Measurements from ENCODE around the gene CNTN5. TPM values are rescaled to one million over a fixed set of nuclear protein-coding genes. Genes with fewer than 3 reads are reported as not detected.

The CNTN5 gene
- total RNA-seq, 1 donor from 2014 or later, result not detected

DNA sequence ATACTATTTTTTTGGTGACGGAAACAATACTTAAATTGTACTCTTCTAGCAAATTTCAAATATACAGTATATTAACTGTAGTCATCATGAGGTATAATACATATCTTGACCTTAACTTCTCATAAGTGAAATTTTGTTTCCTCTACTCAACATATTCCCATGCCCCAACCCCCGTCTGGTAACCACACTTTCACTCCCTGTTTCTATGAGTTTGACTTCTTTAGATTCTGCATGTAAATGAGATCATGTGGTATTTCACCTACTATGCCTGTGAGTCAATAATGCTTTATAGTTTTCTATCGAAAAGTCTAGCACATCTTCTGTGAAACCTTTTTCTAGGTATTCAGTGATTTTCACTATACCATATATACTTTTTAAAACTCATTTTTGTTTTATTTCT, 663.2 kb downstream of the CNTN5 start:
- TF ChIP-seq, protein P1, sequence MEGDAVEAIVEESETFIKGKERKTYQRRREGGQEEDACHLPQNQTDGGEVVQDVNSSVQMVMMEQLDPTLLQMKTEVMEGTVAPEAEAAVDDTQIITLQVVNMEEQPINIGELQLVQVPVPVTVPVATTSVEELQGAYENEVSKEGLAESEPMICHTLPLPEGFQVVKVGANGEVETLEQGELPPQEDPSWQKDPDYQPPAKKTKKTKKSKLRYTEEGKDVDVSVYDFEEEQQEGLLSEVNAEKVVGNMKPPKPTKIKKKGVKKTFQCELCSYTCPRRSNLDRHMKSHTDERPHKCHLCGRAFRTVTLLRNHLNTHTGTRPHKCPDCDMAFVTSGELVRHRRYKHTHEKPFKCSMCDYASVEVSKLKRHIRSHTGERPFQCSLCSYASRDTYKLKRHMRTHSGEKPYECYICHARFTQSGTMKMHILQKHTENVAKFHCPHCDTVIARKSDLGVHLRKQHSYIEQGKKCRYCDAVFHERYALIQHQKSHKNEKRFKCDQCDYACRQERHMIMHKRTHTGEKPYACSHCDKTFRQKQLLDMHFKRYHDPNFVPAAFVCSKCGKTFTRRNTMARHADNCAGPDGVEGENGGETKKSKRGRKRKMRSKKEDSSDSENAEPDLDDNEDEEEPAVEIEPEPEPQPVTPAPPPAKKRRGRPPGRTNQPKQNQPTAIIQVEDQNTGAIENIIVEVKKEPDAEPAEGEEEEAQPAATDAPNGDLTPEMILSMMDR (IDR thresholded peaks at IDR 0.05), result no peak
- Mint-ChIP-seq H3K4me1 (ENCODE audit: low read depth) (no peaks in the 10 kb centered on the region), H3K27ac (ENCODE audit: unreplicated experiment) (no peak overlapping the region), H3K9me3 (ENCODE audit: low read depth) (no peaks in the 10 kb centered on the region), H3K4me3 (ENCODE audit: unreplicated experiment) (no peak overlapping the region), H3K27me3 (ENCODE audit: low read depth) (peaks cover 26% of the 10 kb centered on the region), H3K36me3 (ENCODE audit: low read depth) (no peaks in the 10 kb centered on the region)
- DNase-seq (ENCODE audit: low spot score), result no peak

DNA sequence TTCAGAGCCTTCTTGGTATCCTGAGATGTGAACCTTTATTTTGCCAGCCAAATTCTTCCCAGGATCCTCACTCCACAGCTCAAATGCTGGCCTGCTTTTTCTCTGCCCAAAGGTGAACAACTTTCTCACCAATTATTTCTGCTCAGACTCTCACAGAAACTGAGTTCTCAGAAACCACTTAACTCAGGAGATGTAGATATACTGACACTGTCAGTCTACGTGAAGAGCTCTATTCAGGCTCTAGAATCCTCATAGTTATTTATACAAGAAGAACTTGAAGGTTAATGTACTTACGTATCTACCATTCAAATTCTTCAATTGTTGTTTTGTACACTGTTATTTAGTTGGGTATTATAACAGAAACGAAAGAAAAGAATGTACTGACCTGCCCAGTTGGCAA, 666.1 kb downstream of the CNTN5 start:
- TF ChIP-seq, protein P1 (IDR thresholded peaks at IDR 0.05), result no peak
- DNase-seq (ENCODE audit: low spot score), result no peak
- Mint-ChIP-seq H3K27ac (ENCODE audit: unreplicated experiment) (no peak overlapping the region), H3K4me1 (ENCODE audit: low read depth) (no peaks in the 10 kb centered on the region), H3K27me3 (ENCODE audit: low read depth) (peaks cover 16% of the 10 kb centered on the region), H3K9me3 (ENCODE audit: low read depth) (peaks cover 17% of the 10 kb centered on the region), H3K4me3 (ENCODE audit: unreplicated experiment) (no peak overlapping the region), H3K36me3 (ENCODE audit: low read depth) (peaks cover 5% of the 10 kb centered on the region)

- Mint-ChIP-seq H3K36me3 (ENCODE audit: low read depth) (peaks cover 9% of the 10 kb centered on the region), H3K27me3 (ENCODE audit: low read depth) (peaks cover 13% of the 10 kb centered on the region), H3K9me3 (ENCODE audit: low read depth) (peaks cover 22% of the 10 kb centered on the region), H3K4me3 (ENCODE audit: unreplicated experiment) (no peak overlapping the region), H3K4me1 (ENCODE audit: low read depth) (no peaks in the 10 kb centered on the region), H3K27ac (ENCODE audit: unreplicated experiment) (no peak overlapping the region)
- TF ChIP-seq, protein P1 (IDR thresholded peaks at IDR 0.05), result peak; percentile 35
- DNase-seq (ENCODE audit: low spot score), result no peak
These were observed 666.6 kb downstream of the CNTN5 start for GRCh38 chr11:99687320-99687719.

DNA sequence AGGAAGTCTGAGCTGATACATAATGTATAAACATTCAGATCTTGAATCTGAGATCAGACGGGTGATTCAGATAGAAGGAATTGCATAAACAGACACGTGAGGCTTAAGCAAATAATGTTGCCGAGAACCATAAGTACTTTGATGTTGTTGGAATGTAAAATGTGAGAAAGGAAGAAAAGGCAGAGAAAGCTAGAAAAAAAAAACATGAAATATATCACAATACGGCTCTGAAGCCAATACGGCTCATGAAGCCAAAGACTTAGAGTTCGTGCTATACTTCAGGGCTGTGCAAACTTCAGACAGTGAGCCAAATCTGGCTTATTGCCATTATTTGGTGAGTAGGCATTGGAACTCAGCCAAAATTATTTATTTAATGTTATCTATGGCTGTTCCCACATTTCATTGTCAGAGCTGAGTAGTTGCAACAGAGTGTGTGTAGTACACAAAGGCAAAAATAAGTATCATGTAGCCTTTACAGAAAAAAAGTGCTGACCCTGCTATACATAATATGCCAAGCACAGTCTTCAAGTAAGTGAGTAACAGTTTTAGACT, 673.3 kb downstream of the CNTN5 start:
- Mint-ChIP-seq H3K4me1 (ENCODE audit: low read depth) (peaks cover 22% of the 10 kb centered on the region), H3K27me3 (ENCODE audit: low read depth) (no peaks in the 10 kb centered on the region), H3K4me3 (ENCODE audit: unreplicated experiment) (peak overlapping the region; percentile 8), H3K36me3 (ENCODE audit: low read depth) (peaks cover 9% of the 10 kb centered on the region), H3K27ac (ENCODE audit: unreplicated experiment) (peak overlapping the region; percentile 10), H3K9me3 (ENCODE audit: low read depth) (peaks cover 27% of the 10 kb centered on the region)
- TF ChIP-seq, protein P1 (IDR thresholded peaks at IDR 0.05), result no peak
- no peak for DNase-seq (ENCODE audit: low spot score)

- Mint-ChIP-seq H3K9me3 (ENCODE audit: low read depth) (peaks cover 22% of the 10 kb centered on the region), H3K4me1 (ENCODE audit: low read depth) (peaks cover 22% of the 10 kb centered on the region), H3K27ac (ENCODE audit: unreplicated experiment) (no peak overlapping the region), H3K4me3 (ENCODE audit: unreplicated experiment) (no peak overlapping the region), H3K36me3 (ENCODE audit: low read depth) (peaks cover 9% of the 10 kb centered on the region), H3K27me3 (ENCODE audit: low read depth) (peaks cover 4% of the 10 kb centered on the region)
- TF ChIP-seq, protein P1 (IDR thresholded peaks at IDR 0.05), result no peak
- no peak for DNase-seq (ENCODE audit: low spot score)
These were observed 674.4 kb downstream of the CNTN5 start for GRCh38 chr11:99695106-99695505.

All from chondrocyte (in vitro differentiated cells).